Activated CD8-positive, alpha-beta memory T cell treated with anti-CD3 and anti-CD28 coated beads for 24 hours (primary cell): ENCODE results near the gene PRR36.
A peak's percentile ranks its signal among the peaks of the same experiment; 100 is the strongest.
"Not testable (repeated sequence)": the region's sequence is repeated elsewhere in the genome, so short reads cannot be mapped to it uniquely, and the experiment has no call there.

Experiments
- DNase-seq: peaks from one replicate; pipeline ENCODE4 v3.0.0-alpha.2; 2020

The PRR36 gene

GRCh38 chr19:7870571-7871436, 3.4 kb downstream of the PRR36 start:
- peak; percentile 66 for DNase-seq

GRCh38 chr19:7869910-7870511, 4.2 kb downstream of the PRR36 start:
- DNase-seq = no peak

GRCh38 chr19:7869453-7869909, 4.7 kb downstream of the PRR36 start:
- peak; percentile 95 for DNase-seq

- DNase-seq = peak; percentile 87
These were observed 5.3 kb downstream of the PRR36 start for GRCh38 chr19:7868671-7869452.

GRCh38 chr19:7868326-7868670, 5.9 kb downstream of the PRR36 start:
- no peak for DNase-seq

- DNase-seq = no peak
These were observed 6.9 kb downstream of the PRR36 start for GRCh38 chr19:7867092-7867844.

GRCh38 chr19:7866399-7867091, 7.6 kb downstream of the PRR36 start:
- no peak for DNase-seq

- no peak for DNase-seq
These were observed 8.8 kb downstream of the PRR36 start for GRCh38 chr19:7865262-7865911.

- no peak for DNase-seq
These were observed 9.5 kb downstream of the PRR36 start for GRCh38 chr19:7864690-7865074.

GRCh38 chr19:7863971-7864689, 10.1 kb downstream of the PRR36 start:
- DNase-seq = no peak

- no peak for DNase-seq
These were observed 10.8 kb downstream of the PRR36 start for GRCh38 chr19:7863157-7863970.

GRCh38 chr19:7862413-7862951, 11.7 kb downstream of the PRR36 start:
- DNase-seq = peak; percentile 84

- DNase-seq = peak; percentile 61
These were observed 12.4 kb downstream of the PRR36 start for GRCh38 chr19:7861619-7862412.

- no peak for DNase-seq
These were observed 13.2 kb downstream of the PRR36 start for GRCh38 chr19:7860714-7861618.

GRCh38 chr19:7859831-7860713, 14.1 kb downstream of the PRR36 start:
- DNase-seq = no peak

GRCh38 chr19:7859087-7859486, 15.1 kb downstream of the PRR36 start:
- not testable (repeated sequence) for DNase-seq
